ENCODE data around the gene RRBP1.
A peak's percentile ranks its signal among the peaks of the same experiment; 100 is the strongest.

The RRBP1 gene

GRCh38 chr20:17648791-17649730, 33.0 kb downstream of the RRBP1 start:
- no peak for DNase-seq (ENCODE audit: low read depth)

- DNase-seq (ENCODE audit: low read depth), result peak; percentile 26
Measured at GRCh38 chr20:17648315-17648646, 33.8 kb downstream of the RRBP1 start.

- DNase-seq (ENCODE audit: low read depth), result no peak
Measured at GRCh38 chr20:17647391-17648314, 34.4 kb downstream of the RRBP1 start.

- no peak for DNase-seq (ENCODE audit: low read depth)
Measured at GRCh38 chr20:17646961-17647301, 35.1 kb downstream of the RRBP1 start.

- no peak for DNase-seq (ENCODE audit: low read depth)
Measured at GRCh38 chr20:17646209-17646960, 35.7 kb downstream of the RRBP1 start.

- DNase-seq (ENCODE audit: low read depth), result peak; percentile 16
Measured at GRCh38 chr20:17645546-17646208, 36.4 kb downstream of the RRBP1 start.

GRCh38 chr20:17645010-17645409, 37.0 kb downstream of the RRBP1 start:
- no peak for DNase-seq (ENCODE audit: low read depth)

- no peak for DNase-seq (ENCODE audit: low read depth)
Measured at GRCh38 chr20:17644451-17644850, 37.6 kb downstream of the RRBP1 start.

- DNase-seq (ENCODE audit: low read depth), result no peak
Measured at GRCh38 chr20:17643531-17644188, 38.4 kb downstream of the RRBP1 start.

- no peak for DNase-seq (ENCODE audit: low read depth)
Measured at GRCh38 chr20:17642404-17643269, 39.4 kb downstream of the RRBP1 start.

- DNase-seq (ENCODE audit: low read depth), result no peak
Measured at GRCh38 chr20:17641993-17642392, 40.0 kb downstream of the RRBP1 start.

- no peak for DNase-seq (ENCODE audit: low read depth)
Measured at GRCh38 chr20:17641520-17641964, 40.5 kb downstream of the RRBP1 start.

GRCh38 chr20:17640875-17641378, 41.1 kb downstream of the RRBP1 start:
- no peak for DNase-seq (ENCODE audit: low read depth)

- no peak for DNase-seq (ENCODE audit: low read depth)
Measured at GRCh38 chr20:17640146-17640874, 41.7 kb downstream of the RRBP1 start.

- no peak for DNase-seq (ENCODE audit: low read depth)
Measured at GRCh38 chr20:17638835-17639407, 43.1 kb downstream of the RRBP1 start.

GRCh38 chr20:17637985-17638640, 43.9 kb downstream of the RRBP1 start:
- no peak for DNase-seq (ENCODE audit: low read depth)

- DNase-seq (ENCODE audit: low read depth), result no peak
Measured at GRCh38 chr20:17637413-17637780, 44.6 kb downstream of the RRBP1 start.

Data from fibroblast of gingiva (primary cell).